ENCODE results near the gene ANKFN1.

The ANKFN1 gene, protein sequence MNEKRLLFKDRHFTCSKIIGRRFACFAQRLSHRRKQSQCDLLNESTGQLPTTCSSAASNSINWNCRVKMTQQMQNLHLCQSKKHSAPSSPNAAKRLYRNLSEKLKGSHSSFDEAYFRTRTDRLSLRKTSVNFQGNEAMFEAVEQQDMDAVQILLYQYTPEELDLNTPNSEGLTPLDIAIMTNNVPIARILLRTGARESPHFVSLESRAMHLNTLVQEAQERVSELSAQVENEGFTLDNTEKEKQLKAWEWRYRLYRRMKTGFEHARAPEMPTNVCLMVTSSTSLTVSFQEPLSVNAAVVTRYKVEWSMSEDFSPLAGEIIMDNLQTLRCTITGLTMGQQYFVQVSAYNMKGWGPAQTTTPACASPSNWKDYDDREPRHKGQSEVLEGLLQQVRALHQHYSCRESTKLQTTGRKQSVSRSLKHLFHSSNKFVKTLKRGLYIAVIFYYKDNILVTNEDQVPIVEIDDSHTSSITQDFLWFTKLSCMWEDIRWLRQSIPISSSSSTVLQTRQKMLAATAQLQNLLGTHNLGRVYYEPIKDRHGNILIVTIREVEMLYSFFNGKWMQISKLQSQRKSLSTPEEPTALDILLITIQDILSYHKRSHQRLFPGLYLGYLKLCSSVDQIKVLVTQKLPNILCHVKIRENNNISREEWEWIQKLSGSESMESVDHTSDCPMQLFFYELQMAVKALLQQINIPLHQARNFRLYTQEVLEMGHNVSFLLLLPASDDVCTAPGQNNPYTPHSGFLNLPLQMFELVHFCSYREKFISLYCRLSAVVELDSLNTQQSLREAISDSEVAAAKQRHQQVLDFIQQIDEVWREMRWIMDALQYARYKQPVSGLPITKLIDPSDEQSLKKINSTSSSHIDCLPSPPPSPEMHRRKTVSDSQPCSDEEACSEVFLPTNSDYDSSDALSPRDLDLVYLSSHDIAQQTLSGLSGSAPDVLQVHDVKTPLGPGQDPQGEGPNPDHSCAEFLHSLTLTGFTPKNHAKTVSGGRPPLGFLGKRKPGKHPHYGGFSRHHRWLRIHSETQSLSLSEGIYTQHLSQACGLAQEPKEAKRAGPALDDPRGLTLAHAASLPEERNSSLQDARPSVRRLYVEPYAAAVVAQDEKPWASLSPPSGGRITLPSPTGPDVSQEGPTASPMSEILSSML

DNA sequence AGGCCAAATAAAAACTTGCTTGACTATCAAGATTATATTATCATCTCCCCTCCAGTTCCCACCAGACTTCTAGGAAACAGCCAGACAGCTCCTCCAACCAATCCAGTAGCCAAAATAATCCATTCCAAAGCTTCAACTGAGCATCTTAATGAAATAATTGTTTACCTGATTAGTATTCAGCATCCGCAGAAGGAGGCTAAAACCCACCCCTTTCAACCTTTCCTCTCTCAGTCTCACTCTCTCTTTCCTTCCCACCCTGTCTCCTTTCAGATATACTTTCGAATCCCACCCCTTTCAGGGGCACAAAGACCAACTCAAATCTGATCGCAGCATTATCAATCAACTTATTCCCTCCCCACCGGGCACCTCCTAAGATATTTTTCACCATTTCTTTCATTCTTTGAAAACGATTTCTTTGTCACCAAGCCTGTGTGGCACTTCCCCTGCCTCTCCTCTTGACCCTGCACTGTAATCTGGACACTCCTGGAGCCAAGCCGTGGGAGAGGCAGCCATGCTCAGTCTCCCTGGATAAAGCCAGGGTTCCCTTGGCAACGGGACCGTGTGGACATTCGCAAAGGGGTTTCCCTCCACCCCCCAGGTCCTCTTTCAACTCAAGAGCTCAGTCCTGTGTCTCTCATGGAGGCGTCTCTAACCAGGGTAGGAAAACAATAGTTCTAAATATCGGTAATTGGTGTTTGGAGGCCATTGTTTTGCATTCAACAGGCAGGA is at the start of gene ANKFN1:
Gene ANKFN1 (plus strand): TSS at position 602 of the 729 bp plus-strand sequence. CDS start 59,193 bp downstream, outside the sequence.
- DNase-seq (ENCODE audit: low spot score): no peak

DNA sequence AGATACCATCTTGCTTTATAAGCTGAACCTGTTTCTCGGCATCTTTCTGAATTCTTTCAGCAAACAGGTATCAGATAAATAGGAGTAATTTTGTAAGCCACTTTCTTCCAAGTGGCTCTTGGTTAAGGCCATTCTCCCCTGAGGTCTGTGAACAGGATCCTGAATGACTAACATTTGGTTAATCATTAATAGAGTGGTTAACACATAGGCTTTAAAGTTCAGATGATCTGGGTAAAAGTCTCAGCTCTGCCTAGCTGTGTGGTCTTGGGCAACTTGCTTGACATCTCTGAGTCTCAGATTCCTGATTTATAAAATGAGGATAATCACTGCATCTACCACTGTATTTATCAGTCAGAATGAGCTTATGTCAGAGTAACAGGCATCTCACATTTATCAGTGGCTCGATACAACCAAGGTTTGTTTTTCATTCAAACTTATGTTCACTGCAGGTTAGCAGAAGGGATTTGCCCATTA is 44.4 kb upstream of the ANKFN1 start:
- peak; percentile 71 for DNase-seq (ENCODE audit: low spot score)

DNA sequence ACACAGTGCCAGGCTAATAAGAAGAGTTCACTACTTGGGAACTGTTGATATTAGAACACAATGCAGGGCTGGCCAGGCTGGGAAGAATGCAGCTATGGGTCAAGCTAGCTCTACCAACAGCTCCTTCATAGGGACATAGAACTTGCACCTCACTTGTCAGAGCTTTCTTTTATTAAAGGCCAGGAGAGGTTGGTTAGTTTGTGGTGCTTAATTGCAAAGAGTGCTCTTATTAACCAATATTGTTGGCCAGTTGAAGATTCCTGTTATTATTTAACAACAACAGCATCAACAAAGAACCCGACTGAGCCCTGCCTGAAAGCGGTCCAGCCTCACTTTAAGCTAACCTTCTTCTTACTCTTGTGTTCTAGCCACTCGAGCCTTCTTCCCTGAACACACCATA is 43.4 kb upstream of the ANKFN1 start:
- no peak for DNase-seq (ENCODE audit: low spot score)

DNA sequence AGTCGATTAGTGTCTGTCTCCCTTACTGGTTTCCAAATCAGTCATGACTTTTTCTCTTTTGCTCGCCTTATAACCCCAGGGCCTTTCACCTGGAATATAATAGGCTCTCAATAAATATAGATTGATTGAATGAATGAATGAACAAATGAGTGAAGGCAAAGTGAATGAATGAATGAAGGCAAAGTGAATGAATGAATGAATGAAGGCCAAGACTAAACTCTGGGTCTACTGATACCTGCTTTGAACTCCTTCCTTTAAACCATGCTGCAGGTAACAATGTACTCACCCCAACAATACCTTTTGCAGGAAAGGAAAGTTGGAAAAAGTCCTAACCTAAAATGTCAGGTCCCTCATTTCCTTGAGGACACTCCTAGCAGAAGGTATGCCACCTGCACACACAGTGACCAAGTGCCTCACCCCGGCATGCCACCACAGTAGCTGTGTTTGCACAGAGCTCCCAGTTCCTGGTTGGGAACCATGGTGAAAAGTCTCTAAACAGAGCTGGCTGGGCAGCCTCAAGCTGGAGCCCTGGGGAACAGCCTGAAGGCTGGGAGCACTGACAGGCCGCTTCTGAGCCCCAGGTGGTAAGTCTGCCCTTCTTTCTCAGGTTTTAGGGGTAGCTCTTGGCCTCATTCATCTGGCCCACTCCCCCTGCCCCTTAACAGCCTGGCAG is 42.7 kb upstream of the ANKFN1 start:
- no peak for DNase-seq (ENCODE audit: low spot score)

DNA sequence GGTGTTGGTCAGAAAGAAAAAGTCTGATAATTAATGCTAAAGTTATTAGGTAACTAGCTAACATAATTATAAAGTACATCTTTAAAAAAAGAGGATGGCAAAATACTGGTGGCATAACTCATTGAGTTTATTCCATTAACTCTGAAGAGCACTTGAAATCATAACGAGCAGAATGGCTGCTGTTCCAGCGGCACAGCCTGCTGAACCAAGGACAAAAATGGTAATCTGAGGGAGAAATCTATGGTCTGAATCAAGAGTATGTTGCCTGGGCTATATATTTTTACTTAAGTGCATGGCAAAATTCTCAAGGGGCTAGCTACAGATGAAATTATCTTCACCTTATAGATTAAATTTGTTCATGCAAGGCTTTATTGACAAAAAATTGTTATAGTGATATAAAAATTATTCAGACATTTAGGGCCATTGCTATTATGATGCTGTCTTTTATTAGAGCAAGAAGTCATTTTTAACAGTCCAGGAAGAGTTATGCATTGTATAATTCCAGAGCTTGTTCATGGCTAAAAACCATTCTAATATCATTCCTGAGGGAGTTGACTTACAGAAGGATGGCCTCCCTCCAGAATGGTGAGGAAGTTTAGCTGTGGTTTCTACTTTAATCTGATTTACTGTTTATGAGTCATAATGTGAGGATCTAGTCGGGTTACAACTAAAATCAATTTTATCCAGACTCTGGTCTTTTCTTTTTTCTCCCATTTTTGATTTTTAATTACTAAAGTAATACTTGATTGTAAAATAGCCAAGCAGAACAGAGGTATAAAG is 41.4 kb upstream of the ANKFN1 start:
- no peak for DNase-seq (ENCODE audit: low spot score)

DNA sequence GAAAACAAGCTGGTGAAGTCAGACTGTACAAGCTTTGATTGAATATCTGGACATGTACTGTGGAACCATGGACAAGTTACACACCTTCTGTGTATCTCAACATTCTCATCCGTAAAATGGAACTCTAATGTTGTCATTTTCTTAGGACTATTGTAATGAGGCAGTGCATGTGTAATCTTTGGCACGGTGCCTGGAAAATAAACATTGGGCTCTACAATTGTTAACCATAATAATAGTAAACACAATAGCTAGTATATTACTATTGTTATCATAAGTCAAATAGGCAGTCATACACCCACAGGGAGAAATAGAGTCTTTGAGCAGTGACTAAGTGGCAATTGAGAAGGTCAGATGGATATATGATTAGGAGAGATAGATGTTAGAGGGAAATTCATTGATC is 39.8 kb upstream of the ANKFN1 start:
- DNase-seq (ENCODE audit: low spot score): no peak

DNA sequence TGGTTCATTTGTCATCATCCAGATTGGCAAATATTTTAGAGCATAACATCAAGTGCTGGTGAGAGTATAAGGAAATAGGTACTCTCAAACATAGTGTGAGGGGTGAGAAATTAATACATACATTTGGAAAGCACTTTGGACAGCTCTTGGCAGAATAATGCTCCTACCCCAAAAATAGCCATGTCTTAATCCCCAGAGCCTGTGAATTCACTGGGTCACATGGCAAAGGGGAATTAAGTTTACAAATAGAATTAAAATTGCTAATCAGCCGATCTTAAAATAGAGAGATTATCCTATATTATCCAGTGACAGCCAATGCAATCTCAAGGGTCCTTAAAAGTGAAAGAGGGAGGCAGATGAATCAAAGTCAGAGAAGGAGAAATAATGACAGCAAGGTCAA is 38.8 kb upstream of the ANKFN1 start:
- DNase-seq (ENCODE audit: low spot score): no peak

DNA sequence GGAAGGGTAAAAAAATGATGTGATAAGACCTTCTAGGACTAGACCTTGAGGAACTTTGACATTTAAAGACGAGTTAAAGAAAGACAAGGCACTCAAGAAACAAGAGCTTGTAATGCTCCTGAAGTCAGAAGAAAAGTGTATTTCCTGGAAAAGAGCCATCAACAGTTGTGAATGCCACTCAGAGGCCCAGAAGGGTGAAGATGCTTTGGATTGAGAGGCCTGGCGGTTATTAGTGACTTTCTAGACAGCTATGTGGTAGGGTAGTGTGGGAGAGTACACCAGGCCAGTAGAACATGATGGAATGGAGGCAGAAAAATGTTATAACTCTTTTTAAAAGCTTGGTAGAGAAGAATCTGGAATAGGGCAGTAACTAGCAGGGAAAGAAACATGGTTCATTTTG is 34.1 kb upstream of the ANKFN1 start:
- DNase-seq (ENCODE audit: low spot score): no peak

DNA sequence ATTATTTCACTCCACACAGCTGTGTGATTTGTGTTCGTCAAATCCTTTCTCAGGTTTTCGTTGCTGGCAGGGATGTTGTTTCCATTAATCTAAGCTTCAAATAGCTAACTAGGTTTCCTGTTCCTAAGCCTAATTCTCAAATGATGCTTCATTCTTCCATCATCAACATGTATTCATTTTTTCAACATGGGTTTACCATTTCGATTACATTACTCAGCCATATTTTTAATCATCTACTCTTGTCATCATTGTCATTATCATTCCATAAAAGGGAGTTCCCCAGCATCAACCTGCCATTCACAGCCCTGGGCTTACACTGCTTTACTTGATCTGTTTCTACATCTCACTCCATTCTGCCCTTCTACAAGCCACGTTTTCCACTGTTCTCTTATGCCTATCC is 33.3 kb upstream of the ANKFN1 start:
- DNase-seq (ENCODE audit: low spot score): no peak

DNA sequence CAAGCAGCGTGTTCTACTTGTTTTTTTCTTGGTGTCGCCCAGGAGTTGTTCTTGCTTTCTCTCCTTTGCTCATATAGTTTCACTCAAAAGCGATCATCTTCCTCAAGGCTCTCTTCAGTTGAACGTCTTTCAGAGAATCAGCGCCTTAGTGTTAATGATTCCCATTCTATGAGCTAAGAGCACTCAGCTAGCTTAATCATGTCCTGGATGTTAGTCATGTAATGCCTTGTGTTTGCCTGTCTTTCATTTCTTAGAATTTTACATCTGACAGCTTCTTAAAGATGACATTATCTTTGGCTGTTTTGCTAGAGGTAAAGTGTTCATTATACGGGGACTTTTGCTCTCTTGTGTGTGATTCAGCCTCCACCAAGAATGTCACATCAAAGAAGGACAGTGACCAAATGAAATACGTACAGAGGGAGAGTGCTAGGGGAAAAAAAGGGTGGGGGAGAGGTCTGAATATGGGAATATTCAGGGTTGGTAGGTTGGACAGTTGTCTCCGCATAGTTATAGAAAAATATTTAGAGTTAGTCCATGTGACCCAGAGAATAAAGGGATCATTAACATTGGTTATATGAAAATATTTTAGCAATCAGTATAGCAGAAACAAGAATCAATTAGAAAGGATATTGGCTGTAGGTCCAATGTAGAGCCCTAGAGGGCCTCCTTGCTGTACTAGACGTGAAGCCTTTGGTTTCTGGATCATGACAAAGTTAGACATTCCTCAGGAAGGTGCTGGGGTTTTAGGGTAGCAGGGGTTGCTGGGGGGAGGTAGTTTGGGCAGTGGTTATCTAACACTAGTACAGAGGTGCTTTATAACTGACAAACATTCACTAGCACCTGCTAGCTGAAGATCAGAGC is 31.9 kb upstream of the ANKFN1 start:
- no peak for DNase-seq (ENCODE audit: low spot score)

DNA sequence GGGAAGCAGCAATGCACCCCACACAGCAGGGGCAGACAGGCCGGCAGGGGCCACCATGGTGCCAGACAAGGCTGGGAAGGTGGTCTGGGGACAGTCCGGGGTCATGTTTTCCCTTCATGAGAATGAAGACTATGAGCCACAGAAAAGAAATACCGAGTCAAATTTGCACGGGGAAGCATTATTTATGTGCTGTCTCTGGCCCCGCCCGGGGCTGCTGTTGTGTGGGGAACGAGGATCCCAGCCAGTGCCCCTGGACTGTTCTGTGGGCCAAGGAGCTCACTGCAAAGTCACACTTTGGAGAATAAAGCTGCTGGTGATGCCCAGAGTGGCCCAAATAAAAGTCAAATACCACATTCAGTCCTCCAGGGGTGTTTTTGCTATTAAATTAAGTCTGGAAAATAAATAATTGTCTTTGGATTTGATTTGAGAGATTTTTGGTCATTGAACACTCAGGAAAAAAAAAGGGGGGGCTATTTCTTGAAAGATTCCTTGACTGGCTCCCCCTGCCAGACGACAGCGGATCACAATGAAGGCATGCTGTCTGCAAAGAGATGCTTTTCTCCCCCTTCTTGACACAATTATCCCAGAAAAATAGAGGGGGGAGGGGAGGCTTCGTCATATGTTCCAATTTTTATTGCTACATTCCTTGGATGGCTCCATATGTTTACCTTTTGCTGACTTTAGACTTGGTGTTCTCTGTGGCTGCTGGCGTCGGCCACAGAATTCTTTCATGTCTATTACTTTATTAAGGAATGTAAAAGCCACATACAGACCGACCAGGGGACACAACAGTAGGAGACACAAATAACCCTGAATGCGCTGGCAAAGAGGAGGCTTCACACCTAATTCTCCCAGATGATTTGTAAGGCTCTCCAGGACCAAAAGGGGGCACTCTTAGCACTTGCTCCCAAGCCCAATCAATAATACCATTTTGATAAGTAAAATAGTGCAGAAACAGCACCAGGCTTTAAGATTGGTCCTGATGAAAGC is 27.1 kb upstream of the ANKFN1 start:
- DNase-seq (ENCODE audit: low spot score): no peak

DNA sequence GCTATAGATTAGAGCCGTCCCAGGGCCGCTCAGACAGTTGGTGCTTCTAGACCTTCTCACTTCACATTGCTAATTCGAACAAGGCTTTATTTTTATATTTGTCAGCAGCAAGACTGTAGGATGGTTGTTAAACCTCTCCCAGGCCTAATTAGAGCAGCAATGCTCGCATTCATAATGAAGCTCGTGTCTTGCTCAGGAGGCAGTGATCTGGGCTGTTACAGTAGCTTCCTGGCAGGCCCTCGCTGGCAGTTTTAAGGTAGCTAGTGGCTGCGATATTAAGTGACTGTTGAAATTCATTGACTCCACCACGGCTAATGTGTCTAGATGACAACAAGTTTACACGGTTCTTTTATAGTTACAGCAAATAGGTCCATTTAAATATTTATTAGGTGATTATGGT is 23.2 kb upstream of the ANKFN1 start:
- DNase-seq (ENCODE audit: low spot score): no peak

DNA sequence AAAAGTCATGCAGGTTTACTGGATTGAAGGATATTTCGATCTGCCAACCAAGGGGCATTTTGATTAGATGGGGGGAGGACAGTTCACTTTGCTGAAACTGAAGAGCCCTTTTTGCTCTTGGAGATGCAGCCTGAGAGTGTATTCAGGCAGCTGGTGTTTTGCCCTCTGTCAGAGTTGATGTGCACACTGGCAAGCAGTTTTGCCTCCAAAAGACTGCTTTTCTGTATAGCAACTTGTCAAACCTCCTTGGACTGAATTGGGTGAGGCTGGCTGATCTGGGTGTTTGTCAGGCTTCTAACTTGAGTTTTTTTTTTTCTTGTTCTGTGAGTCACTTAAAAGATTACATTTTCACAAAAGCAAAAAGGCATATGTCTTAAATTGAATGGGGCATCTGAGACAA is 22.6 kb upstream of the ANKFN1 start:
- DNase-seq (ENCODE audit: low spot score): no peak

DNA sequence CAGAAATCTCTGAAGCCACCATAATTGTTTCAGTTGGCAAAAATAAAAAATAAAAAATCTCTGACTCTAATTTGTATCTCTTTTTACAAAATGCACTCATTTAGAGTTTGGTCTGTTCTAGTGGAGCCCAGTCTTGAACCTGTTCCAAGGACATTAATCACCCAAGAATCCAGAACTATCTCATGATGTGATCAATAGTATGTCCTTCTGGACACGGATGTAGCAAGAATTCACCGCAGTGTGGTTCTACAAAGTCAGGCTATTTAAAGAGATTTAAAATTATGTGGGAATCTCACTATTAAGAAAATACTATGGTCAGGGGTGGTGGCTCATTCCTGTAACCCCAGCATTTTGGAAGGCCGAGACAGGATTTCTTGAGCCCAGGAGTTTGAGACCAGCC is 21.8 kb upstream of the ANKFN1 start:
- DNase-seq (ENCODE audit: low spot score): no peak

DNA sequence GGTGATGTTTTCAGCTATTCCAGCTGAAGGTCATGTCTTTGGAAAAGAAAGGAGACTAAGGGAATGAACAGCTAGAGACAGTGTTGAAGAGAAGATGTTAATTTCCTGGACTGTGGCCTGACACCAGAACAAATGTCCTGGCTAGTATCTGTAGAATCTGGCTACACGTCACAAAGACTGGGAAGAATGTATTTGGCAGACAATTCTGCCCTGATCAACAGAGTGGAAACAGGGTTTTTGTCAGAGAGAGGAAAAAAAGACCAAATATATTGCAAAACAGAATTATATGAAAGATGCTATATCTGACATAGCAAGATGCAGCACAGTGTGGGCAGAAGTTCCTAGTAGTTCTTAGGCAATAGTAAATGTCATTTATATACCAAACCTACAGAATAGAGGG is 17.0 kb upstream of the ANKFN1 start:
- DNase-seq (ENCODE audit: low spot score): no peak

DNA sequence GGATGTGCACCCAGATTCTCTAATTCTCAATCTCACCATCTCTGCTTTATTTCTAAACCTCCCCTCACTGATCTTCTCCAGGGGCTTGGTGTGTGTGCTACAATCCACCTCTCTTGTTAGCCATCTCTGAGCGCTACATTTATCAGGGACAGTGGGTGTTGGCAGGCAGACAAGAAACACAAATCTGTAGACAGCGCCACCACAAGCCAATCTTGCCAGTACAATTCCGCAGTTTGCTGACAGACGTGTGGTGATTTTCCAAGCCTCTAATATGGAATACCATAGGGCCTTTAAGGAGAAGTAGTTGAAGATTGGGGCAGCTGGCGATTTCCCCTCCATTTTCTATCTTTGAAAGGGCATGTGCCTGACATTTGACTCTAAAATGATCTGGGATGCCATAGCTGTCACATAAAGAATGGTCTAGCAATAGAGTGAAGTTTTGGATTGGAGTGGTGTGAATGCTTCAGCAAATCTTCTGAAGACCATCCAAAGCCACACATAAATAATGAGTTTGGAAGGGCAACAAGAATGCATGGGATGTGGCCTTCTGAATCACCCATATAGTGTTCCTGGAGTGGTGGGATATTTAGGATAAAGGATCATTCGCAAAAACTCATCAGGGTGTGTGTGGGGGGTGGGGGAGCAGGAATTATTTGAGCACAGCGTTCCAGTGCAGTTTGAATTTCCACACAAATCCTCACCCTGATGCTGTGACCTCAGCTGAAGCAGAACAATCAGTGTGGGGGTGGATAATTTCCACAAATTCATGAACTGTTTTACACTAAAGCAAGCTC is 12.0 kb upstream of the ANKFN1 start:
- no peak for DNase-seq (ENCODE audit: low spot score)

DNA sequence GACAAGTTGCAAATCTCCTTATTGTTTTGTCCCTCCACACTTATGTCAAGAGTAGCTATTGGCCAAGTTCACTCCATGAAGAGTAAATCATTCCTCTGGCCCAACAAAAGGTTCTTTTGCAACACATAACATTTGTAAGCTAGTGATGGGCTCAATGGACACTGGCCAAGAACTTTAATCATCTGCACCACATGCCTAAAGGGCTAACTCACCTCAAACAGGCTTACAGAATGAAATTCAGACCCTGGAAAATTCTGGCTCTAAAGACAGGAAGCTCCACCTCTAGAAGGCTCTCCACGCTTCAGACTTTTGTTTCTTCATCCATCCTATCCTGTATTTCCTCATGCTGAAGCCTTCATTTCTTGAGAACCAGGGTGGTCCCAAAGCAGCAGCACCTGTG is 10.9 kb upstream of the ANKFN1 start:
- DNase-seq (ENCODE audit: low spot score): no peak
